ENCODE results near the gene TIMM44.

The TIMM44 gene

GRCh38 chr19:7924241-7924640 is 19.2 kb downstream of the TIMM44 start:
- no peak overlapping the region for H3K4me2 ChIP-seq (ENCODE audit: low read length)
- no CpG with 5 or more reads among the region's 12 CpGs for WGBS (ENCODE audit: extremely low coverage, insufficient coverage, low lambda C conversion rate)
- no peaks in the 10 kb centered on the region for H3K79me1 ChIP-seq (ENCODE audit: low read length)
- peaks cover 2% of the 10 kb centered on the region for H3K4me1 ChIP-seq (ENCODE audit: control insufficient read depth, low read depth, low read length)
- no peak overlapping the region for H3K9ac ChIP-seq (ENCODE audit: low read length)
- H3K4ac ChIP-seq (ENCODE audit: low read depth, low read length), result no peak overlapping the region
- H2AK5ac ChIP-seq (ENCODE audit: low read length), result no peak overlapping the region
- no peak overlapping the region for H2BK120ac ChIP-seq (ENCODE audit: low read depth, low read length)
- H3K27me3 ChIP-seq (ENCODE audit: insufficient read depth, low read length, poor library complexity), result no peaks in the 10 kb centered on the region
- no peak overlapping the region for H2BK5ac ChIP-seq (ENCODE audit: low read length)
- H2BK15ac ChIP-seq (replicated peaks; ENCODE audit: low read depth), result no peak overlapping the region
- no peak overlapping the region for H3K18ac ChIP-seq (ENCODE audit: low read length)
- H4K5ac ChIP-seq (ENCODE audit: low read length), result no peak overlapping the region
- no peaks in the 10 kb centered on the region for H3K79me2 ChIP-seq (ENCODE audit: control insufficient read depth, insufficient read depth, low read length)
- H3K36me3 ChIP-seq (ENCODE audit: control insufficient read depth, insufficient read depth, low read length), result no peaks in the 10 kb centered on the region
- H3K27ac ChIP-seq (ENCODE audit: low read depth, low read length), result no peak overlapping the region
- H3K56ac ChIP-seq (ENCODE audit: low read length), result no peak overlapping the region
- no peak overlapping the region for H4K8ac ChIP-seq (ENCODE audit: low read depth, low read length)
- no peak overlapping the region for H3K4me3 ChIP-seq (ENCODE audit: low read length)
- no peak for DNase-seq
- no peak overlapping the region for H3K23ac ChIP-seq (ENCODE audit: low read length)

- H3K27ac ChIP-seq (ENCODE audit: low read depth, low read length), result no peak overlapping the region
- H3K9ac ChIP-seq (ENCODE audit: low read length), result no peak overlapping the region
- no peak overlapping the region for H3K23ac ChIP-seq (ENCODE audit: low read length)
- no peaks in the 10 kb centered on the region for H3K27me3 ChIP-seq (ENCODE audit: insufficient read depth, low read length, poor library complexity)
- no peak overlapping the region for H3K4me2 ChIP-seq (ENCODE audit: low read length)
- no peaks in the 10 kb centered on the region for H3K36me3 ChIP-seq (ENCODE audit: control insufficient read depth, insufficient read depth, low read length)
- peaks cover 2% of the 10 kb centered on the region for H3K4me1 ChIP-seq (ENCODE audit: control insufficient read depth, low read depth, low read length)
- no peak overlapping the region for H2BK120ac ChIP-seq (ENCODE audit: low read depth, low read length)
- no peak overlapping the region for H3K56ac ChIP-seq (ENCODE audit: low read length)
- H3K4ac ChIP-seq (ENCODE audit: low read depth, low read length), result no peak overlapping the region
- H4K5ac ChIP-seq (ENCODE audit: low read length), result no peak overlapping the region
- no peak for DNase-seq
- no peaks in the 10 kb centered on the region for H3K79me2 ChIP-seq (ENCODE audit: control insufficient read depth, insufficient read depth, low read length)
- H2BK5ac ChIP-seq (ENCODE audit: low read length), result no peak overlapping the region
- no peaks in the 10 kb centered on the region for H3K79me1 ChIP-seq (ENCODE audit: low read length)
- no CpG with 5 or more reads among the region's 31 CpGs for WGBS (ENCODE audit: extremely low coverage, insufficient coverage, low lambda C conversion rate)
- no peak overlapping the region for H2AK5ac ChIP-seq (ENCODE audit: low read length)
- no peak overlapping the region for H3K4me3 ChIP-seq (ENCODE audit: low read length)
- no peak overlapping the region for H2BK15ac ChIP-seq (replicated peaks; ENCODE audit: low read depth)
- no peak overlapping the region for H4K8ac ChIP-seq (ENCODE audit: low read depth, low read length)
- no peak overlapping the region for H3K18ac ChIP-seq (ENCODE audit: low read length)
These were observed 19.9 kb downstream of the TIMM44 start for GRCh38 chr19:7923295-7924191.

- no peak overlapping the region for H2BK15ac ChIP-seq (replicated peaks; ENCODE audit: low read depth)
- H3K4me3 ChIP-seq (ENCODE audit: low read length), result no peak overlapping the region
- no peak overlapping the region for H3K18ac ChIP-seq (ENCODE audit: low read length)
- H3K27ac ChIP-seq (ENCODE audit: low read depth, low read length), result no peak overlapping the region
- H3K4me2 ChIP-seq (ENCODE audit: low read length), result no peak overlapping the region
- no peak overlapping the region for H3K23ac ChIP-seq (ENCODE audit: low read length)
- no peak overlapping the region for H3K4ac ChIP-seq (ENCODE audit: low read depth, low read length)
- H4K5ac ChIP-seq (ENCODE audit: low read length), result no peak overlapping the region
- H3K27me3 ChIP-seq (ENCODE audit: insufficient read depth, low read length, poor library complexity), result no peaks in the 10 kb centered on the region
- no CpG with 5 or more reads among the region's 8 CpGs for WGBS (ENCODE audit: extremely low coverage, insufficient coverage, low lambda C conversion rate)
- H4K8ac ChIP-seq (ENCODE audit: low read depth, low read length), result no peak overlapping the region
- no peaks in the 10 kb centered on the region for H3K36me3 ChIP-seq (ENCODE audit: control insufficient read depth, insufficient read depth, low read length)
- H2BK5ac ChIP-seq (ENCODE audit: low read length), result no peak overlapping the region
- peaks cover 2% of the 10 kb centered on the region for H3K4me1 ChIP-seq (ENCODE audit: control insufficient read depth, low read depth, low read length)
- H3K79me2 ChIP-seq (ENCODE audit: control insufficient read depth, insufficient read depth, low read length), result no peaks in the 10 kb centered on the region
- no peak overlapping the region for H3K9ac ChIP-seq (ENCODE audit: low read length)
- H3K79me1 ChIP-seq (ENCODE audit: low read length), result no peaks in the 10 kb centered on the region
- H2BK120ac ChIP-seq (ENCODE audit: low read depth, low read length), result no peak overlapping the region
- no peak overlapping the region for H3K56ac ChIP-seq (ENCODE audit: low read length)
- no peak for DNase-seq
- H2AK5ac ChIP-seq (ENCODE audit: low read length), result no peak overlapping the region
These were observed 20.6 kb downstream of the TIMM44 start for GRCh38 chr19:7922836-7923195.

GRCh38 chr19:7921967-7922835 is 21.3 kb downstream of the TIMM44 start:
- no peak overlapping the region for H3K9ac ChIP-seq (ENCODE audit: low read length)
- H3K27me3 ChIP-seq (ENCODE audit: insufficient read depth, low read length, poor library complexity), result peaks cover 1% of the 10 kb centered on the region
- no peak overlapping the region for H3K56ac ChIP-seq (ENCODE audit: low read length)
- H2BK15ac ChIP-seq (replicated peaks; ENCODE audit: low read depth), result no peak overlapping the region
- no peak overlapping the region for H4K5ac ChIP-seq (ENCODE audit: low read length)
- no CpG with 5 or more reads among the region's 31 CpGs for WGBS (ENCODE audit: extremely low coverage, insufficient coverage, low lambda C conversion rate)
- H3K18ac ChIP-seq (ENCODE audit: low read length), result no peak overlapping the region
- H3K23ac ChIP-seq (ENCODE audit: low read length), result no peak overlapping the region
- no peak overlapping the region for H2AK5ac ChIP-seq (ENCODE audit: low read length)
- DNase-seq, result no peak
- H3K4me1 ChIP-seq (ENCODE audit: control insufficient read depth, low read depth, low read length), result peaks cover 2% of the 10 kb centered on the region
- no peaks in the 10 kb centered on the region for H3K79me2 ChIP-seq (ENCODE audit: control insufficient read depth, insufficient read depth, low read length)
- no peaks in the 10 kb centered on the region for H3K79me1 ChIP-seq (ENCODE audit: low read length)
- H2BK120ac ChIP-seq (ENCODE audit: low read depth, low read length), result no peak overlapping the region
- no peak overlapping the region for H2BK5ac ChIP-seq (ENCODE audit: low read length)
- H3K4me2 ChIP-seq (ENCODE audit: low read length), result no peak overlapping the region
- no peak overlapping the region for H3K27ac ChIP-seq (ENCODE audit: low read depth, low read length)
- no peak overlapping the region for H3K4ac ChIP-seq (ENCODE audit: low read depth, low read length)
- H4K8ac ChIP-seq (ENCODE audit: low read depth, low read length), result no peak overlapping the region
- H3K4me3 ChIP-seq (ENCODE audit: low read length), result no peak overlapping the region
- H3K36me3 ChIP-seq (ENCODE audit: control insufficient read depth, insufficient read depth, low read length), result no peaks in the 10 kb centered on the region

GRCh38 chr19:7921302-7921966 is 22.0 kb downstream of the TIMM44 start:
- Histone ChIP-seq H4K5ac (ENCODE audit: low read length) (no peak overlapping the region), H3K23ac (ENCODE audit: low read length) (no peak overlapping the region), H3K79me2 (ENCODE audit: control insufficient read depth, insufficient read depth, low read length) (no peaks in the 10 kb centered on the region), H2AK5ac (ENCODE audit: low read length) (no peak overlapping the region), H3K4me3 (ENCODE audit: low read length) (no peak overlapping the region), H3K4me1 (ENCODE audit: control insufficient read depth, low read depth, low read length) (peaks cover 2% of the 10 kb centered on the region), H3K18ac (ENCODE audit: low read length) (no peak overlapping the region), H3K4me2 (ENCODE audit: low read length) (peak overlapping the region; percentile 43), H3K27ac (ENCODE audit: low read depth, low read length) (peak overlapping the region; percentile 11), H3K4ac (ENCODE audit: low read depth, low read length) (no peak overlapping the region), H3K36me3 (ENCODE audit: control insufficient read depth, insufficient read depth, low read length) (no peaks in the 10 kb centered on the region), H2BK15ac (replicated peaks; ENCODE audit: low read depth) (no peak overlapping the region), H2BK5ac (ENCODE audit: low read length) (no peak overlapping the region), H2BK120ac (ENCODE audit: low read depth, low read length) (no peak overlapping the region), H3K27me3 (ENCODE audit: insufficient read depth, low read length, poor library complexity) (peaks cover 9% of the 10 kb centered on the region), H3K9ac (ENCODE audit: low read length) (peak overlapping the region; percentile 48), H4K8ac (ENCODE audit: low read depth, low read length) (no peak overlapping the region), H3K56ac (ENCODE audit: low read length) (peak overlapping the region; percentile 63), H3K79me1 (ENCODE audit: low read length) (no peaks in the 10 kb centered on the region)
- no CpG with 5 or more reads among the region's 17 CpGs for WGBS (ENCODE audit: extremely low coverage, insufficient coverage, low lambda C conversion rate)
- no peak for DNase-seq

All from mesendoderm (in vitro differentiated cells).